GM21528 (cell line): ENCODE measurements around the gene UNC13B.
"Not testable (repeated sequence)": the region's sequence is repeated elsewhere in the genome, so short reads cannot be mapped to it uniquely, and the experiment has no call there.

Experiments used
- ATAC-seq: cut with Tn5 transposase; IDR thresholded peaks from one replicate; pipeline ENCODE4 v1.9.1; 2021; ENCODE audit warnings: mild to moderate bottlenecking, moderate library complexity; ENCODE audit not compliant: unreplicated experiment, low FRiP score

Gene UNC13B

DNA sequence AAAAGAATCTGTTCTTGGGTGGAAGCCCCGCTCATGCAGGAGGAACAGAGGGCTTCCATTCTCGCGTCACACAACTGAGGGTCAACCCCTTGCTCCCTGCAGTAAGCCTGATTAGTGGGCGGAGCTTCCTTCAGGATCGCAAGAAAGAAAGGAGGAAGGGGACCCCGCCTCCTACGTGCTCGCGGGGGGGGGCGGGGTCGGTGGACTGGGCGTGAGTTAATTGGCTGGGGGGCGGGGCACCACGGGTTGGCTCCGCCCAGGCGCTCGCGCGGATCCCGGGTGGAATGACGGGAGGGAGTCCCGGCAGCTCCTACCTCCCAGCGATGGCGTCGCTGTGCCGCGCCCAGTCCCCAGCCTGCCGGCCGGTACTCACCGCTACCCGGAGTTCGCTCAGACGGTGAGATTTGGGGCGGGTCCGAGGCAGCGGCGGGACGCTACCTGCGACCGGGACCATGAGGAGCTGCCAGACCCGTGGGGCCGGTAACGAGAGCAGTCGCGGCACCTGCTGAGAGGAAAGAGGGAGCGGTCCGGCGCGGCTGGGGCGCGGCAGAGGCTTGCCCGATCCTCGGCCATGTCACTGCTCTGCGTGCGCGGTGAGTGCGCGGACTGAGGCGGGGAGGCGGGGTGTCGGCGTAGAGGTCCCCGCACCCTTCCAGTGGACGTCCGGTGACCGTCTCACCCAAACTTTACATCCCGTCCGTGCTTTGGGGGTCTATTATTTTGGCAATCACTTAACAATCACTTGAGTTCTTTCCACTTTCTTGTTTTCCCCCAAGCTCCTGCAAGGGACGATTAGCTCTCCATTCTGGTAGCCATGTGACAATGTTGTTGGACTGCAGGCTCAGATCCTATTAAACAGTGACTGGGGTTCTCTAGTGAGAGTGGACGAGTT lies at the start of gene UNC13B:
Gene UNC13B (plus strand): TSS at position 297 of the 892 bp plus-strand sequence. CDS start 275 bp downstream, at position 572.
- peak; percentile 71 for ATAC-seq

DNA sequence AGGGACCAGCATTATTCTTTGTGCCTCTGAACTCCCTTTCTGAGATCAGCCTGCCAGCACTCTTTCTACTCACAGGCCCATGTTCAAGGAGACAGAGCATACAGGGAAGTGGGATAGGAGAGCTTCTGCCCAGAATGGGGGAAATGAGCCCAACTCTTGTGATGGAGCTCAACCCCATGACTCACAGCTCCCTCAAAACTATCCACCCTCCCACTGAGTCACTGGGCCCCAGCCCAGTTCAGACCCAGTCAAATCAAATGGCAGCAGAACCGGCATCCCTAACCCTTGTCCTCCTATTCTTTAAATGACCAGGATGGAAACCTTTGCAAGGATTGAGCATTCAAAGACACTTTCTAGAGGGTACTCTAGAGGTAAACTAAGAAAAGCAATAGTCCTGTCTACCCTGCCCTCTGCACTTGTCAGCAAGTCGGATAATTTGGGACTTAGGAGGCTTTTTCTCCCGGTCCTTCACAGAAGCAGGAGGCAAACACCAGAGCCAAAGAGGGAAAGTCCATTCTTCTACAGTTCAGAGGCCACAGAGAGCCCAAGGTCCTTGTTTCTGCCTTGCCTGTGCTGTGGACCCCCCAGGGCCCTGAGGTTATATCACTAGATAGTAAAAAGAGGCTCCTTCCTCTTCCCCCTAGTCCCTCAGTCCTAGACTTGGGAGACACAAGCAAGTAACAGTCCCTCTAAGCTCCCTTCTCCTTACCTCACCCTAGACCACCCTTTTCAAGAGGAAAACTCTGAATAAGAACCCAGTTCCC lies 49.4 kb upstream of the UNC13B start:
- no peak for ATAC-seq

DNA sequence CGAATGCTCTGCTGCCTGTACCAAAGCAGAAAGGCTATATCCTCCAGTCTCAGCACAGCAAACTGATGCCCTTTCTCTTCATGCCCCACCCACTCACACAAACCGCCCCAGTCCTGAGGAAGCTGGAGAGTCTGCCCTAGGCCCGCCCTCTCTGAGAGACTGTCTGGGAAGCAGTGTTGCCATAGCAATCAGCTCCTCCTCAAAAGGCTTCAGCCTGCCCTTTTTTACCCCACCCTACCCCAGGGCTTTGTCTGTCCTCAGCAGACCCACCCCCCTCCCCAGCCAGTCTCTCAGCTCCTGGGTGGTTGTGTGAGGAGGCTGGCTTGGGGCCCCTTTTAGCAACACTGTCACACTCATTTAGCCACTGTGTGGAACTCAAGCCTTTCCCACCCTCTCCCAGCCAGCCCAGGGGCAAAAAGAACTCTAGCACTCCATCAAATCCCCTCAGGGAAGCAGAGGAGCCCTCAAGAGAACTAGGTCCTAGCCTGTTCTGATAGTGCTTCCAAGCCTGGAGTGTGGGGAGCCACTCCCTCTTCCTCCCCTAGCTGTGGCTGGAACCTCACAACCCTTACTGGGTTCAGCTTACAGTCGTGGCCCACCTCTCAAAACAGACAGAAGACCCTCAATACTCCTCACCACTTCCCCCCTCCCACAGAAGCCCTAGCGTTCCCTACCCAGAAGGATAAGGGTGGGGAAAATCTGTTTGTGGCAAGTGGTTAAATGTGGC lies 47.5 kb upstream of the UNC13B start:
- no peak for ATAC-seq

DNA sequence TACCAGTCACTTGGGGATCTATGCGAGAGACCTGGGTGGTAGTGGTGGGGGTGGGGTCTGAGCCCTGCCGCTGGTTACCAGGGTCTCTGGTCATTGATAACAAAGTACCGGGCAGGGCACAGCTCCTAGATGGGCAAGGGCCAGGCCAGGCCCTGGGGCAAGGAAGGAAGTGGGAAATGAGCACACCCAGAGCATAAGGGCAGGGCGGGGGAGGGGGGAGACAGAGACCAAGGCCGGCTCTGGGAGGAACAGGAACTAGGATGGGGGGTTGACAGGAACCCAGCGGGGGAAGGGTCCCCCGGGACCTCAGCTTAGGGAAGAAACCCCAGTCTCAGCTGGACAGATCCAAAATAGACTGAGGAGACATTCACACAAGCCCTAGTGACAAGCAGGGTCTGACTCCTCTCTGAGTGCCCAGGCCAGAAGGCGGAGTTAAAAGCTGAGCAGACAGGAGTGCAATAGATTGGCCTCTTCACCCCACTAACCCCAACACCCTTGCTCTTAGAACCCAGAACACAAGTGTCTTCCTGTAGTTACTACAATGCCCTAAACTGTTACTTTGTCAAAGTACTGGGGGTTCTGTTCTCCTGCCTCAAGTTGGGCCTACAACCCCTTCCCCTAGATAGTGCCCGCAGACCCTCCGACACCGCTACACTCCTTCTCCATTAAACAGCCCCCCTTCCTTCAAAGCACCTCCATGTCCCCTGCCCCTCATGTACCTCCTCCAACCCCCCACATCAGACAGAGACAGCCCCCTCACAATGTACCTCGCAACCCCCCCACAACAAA lies 46.8 kb upstream of the UNC13B start:
- no peak for ATAC-seq

DNA sequence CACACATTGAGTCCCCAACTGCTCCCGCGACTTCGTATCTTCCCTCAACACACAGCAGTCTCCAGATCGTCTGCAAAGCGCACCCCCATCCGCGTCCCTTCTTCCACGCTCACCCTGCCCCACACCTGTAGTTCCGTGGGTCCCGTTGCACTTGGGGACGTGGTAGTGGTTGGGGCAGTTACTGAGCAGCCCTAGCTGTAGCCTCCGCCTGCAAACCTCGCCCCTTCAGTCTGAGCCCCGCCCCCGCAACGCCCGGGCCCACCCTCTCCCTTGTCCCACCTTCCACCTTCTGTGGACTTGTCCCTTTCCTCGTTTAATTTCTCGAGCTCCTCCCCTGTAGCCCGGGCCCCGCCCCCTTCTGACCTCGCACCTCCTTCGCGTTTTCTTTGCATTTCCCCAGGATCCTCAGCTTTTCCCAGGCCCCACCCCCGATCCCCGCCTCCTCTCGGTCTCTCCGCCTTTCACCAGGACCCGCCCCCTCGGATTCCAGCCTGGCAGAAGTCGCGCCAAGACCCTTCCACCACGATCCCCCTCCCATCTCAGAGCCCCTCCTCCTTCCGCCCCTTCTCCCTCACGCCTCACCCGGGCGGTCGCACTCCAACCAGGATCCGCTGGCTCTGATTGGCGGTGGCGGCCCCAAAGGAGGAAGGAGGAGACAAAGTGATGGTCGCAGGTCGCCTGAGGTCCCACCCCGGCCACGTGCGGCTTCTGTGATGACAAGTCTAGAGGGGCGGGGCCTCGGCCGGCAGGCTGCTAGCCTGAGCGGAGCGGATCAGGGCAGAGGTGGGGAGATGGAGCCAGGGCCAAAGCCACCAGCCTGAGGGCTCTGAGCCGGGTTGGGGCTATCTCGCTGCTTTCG lies 45.9 kb upstream of the UNC13B start, which contains the start of gene ATOSB:
Gene ATOSB (minus strand): TSS at position 183 of the 859 bp plus-strand sequence. CDS start 7,588 bp downstream, outside the sequence.
- ATAC-seq = peak; percentile 61

DNA sequence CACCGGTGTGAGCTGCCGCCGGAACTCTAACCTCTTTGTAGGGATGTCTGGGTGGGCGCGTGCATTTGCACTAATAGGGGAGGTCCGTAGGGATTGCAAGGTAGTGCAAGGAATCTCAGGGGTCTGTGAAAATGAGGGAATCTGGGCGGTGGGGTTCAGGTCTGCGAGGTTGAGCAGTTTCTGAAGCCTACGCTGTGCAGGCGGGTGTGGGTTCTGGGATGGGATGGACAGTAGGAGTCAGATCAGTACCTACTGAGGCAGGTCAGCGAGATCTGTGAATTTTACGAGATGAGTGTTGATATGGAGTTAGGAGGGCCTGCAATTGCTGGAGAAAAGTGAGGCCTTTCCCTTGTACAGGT lies 45.3 kb upstream of the UNC13B start:
- no peak for ATAC-seq

DNA sequence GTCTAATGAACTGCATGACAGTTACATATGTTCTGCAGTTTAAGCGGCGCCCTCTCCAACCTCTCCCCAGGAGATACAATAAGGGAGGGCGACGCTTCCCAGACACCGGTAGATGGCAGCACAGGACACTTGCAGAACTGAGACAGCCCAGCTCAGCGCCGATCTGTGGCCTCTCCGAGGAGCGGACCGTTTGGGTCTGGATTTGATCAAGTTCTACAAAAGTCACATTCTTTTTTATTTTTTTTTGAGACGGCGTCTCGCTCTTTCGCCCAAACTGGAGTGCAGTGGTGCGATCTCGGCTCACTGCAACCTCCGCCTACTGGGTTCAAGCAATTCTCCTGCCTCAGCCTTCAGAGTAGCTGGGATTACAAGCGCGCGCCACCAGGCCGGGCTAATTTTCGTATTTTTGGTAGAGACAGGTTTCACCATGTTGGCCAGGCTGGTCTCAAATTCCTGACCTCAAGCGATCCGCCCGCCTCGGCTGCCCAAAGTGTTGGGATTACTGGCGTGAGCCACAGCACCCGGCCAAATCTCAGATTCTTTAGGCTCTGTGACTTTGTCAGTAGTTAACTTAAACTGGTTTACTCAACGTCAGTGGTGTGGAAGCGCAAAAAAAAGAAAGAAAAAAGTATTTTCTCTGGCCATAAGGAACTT lies 44.8 kb upstream of the UNC13B start:
- ATAC-seq = peak; percentile 49

DNA sequence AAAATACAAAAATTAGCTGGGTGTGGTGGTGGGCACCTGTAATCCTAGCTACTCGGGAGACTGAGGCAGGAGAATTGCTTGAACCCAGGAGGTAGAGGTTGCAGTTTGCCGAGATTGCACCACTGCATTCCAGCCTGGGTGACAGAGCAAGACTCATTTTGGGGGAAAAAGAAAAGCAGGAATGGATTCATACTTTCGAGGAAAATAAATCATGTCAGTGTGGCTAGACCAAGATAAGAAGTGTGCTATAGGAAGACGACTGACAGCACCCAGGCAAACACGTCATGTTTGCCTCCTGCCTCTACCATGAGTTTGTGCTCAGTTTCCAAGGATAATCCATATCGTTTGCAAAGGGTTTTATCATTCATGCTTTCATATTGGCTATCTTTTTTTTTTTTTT lies 26.9 kb upstream of the UNC13B start:
- ATAC-seq = no peak

DNA sequence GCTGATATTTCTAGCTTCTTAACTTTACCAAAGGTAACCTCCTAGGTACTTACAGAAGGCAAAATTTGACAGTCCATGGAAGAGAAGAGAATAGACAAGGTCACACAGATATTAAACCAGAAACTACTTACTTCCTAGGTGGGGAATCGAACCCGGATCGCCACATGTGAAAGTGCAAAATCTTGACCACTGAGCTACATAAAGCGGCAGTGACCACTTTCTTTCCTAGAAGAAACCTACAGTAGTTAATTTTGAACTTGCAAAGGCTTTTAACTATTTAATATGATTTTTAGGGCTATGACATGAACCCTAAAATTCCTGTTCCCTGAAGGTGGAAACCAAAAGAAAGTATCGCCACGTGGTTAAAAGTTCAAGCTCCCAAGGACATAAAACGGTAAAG lies 25.8 kb upstream of the UNC13B start:
- ATAC-seq = no peak

DNA sequence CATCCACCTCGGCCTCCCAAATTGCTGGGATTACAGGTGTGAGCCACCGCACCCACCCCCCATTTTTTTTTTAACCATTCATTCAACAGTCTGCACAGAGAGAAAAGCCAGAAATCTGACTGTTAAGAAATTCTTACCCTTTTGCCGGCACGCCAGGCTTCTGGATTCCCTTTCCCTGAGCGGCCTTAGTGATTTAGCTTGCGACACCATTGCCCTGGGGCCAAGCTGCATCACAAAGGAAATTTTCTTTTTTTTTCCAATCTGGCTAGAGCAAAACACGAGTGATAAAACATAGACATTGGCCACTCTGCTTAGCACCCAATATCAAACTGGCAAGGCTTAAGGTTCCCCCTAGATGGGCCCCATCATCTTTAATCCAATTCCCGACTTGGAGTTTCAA lies 24.9 kb upstream of the UNC13B start:
- ATAC-seq = no peak

DNA sequence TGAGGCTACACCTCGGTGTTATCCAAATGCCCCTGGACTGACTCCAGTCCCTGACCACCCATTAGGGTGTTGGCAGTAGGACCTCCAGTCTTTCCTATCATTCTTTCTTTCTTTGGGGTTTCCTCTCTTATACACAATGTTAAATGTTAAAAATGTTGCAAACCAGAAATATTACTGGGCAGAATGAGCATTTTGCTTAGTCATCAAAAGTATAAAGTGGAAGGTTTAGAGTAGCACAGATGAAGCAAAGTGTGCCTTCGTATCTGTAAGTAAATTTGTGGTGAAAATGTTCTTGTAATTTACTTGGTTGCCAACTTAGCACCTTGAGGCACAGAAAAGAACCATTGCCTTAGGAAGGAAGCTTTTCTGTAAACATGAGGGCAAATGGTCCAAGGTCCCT lies 21.7 kb upstream of the UNC13B start:
- ATAC-seq = no peak

DNA sequence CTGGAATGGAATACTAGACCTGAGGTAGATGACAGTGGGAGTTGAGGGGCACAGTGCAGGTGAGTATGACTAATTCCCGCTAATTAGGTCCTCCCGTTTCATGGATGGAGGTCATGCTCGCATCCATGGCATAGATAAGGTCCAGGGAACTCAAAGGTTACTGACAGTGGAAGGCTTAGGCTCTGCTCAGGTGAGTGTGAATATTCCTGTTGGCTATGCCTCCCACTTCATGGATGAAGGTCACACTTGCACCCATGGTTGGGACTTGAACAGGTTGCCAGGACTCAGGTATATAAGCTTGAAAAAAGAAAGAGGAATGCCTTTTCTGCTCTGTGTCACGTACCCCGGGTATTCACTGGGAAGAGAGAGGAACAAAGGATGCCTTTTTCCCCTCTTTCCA lies 19.8 kb upstream of the UNC13B start:
- no peak for ATAC-seq

DNA sequence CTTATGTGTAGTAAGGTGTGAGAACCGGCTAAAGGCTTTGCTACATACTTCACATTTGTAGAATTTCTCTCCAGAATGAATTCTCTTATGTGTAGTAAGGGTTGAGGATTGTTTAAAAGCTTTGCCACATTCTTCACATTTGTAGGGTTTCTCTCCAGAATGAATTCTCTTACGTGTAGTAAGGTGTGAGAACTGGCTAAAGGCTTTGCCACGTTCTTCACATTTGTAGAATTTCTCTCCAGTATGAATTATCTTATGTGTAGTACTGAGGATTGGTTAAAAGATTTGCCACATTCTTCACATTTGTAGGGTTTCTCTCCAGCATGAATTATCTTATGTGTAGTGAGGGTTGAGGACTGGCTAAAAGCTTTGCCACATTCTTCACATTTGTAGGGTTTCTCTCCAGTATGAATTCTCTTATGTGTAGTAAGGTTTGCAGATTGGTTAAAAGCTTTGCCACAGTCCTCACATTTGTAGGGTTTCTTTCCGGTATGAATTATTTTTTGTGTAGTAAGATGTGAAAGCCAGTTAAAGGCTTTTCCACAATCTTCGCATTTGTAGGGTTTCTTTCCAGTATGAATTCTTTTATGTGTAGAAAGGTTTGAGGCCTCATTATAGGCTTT lies 13.8 kb upstream of the UNC13B start:
- not testable (repeated sequence) for ATAC-seq

DNA sequence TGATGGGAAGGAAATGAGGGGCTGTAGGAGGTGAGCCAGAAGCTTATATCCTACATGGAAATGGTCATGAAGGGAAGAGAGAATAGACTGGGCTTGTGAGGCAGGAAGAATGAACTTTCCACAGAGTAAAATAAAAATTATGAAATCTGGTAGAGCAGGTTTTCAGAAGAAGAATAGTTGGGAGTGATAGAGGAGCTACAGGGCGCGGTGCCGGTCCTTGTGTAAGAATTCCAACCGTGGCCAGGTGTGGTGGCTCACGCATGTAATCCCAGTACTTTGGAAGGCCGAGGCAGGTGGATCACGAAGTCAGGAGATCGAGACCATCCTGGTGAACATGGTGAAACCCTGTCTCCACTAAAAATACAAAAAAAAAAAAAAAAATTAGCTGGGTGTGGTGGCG lies 8.9 kb upstream of the UNC13B start:
- no peak for ATAC-seq

DNA sequence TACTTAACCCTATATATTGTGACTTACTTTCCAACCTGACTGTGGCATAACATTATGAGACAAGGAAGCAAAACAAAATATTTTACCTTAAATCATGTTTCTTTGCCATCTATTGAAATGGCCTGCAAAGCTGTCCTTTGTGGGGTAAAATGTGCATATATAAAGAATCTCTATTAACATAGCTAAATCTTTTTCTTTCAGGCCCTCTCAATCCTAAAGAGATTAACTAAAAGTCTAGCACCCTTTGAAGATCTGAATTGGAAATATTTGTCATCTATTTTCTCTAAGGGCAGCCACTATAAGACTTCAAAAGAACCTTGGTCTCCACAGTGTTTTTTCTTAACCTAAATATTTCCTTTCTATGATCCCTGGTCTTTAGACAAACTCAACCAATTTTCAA lies 5.0 kb upstream of the UNC13B start:
- ATAC-seq = no peak

DNA sequence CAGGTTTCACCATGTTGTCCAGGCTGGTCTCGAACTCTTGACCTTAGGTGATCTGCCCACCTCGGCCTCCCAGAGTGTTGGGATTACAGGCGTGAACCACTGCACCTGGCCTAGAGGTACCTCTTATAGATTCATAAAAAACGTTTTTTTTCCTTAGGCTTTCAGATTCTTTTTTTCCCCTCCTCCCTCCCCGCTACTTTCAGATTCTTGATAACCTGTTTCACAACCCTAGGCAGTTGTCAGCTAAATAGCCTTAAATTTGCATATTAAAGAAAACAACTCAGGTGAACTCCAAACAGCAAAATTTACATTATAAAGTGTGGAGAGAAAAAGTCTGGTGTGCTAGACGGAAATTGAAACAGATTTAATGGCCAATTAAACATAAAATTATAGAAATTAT lies 4.0 kb upstream of the UNC13B start:
- not testable (repeated sequence) for ATAC-seq

DNA sequence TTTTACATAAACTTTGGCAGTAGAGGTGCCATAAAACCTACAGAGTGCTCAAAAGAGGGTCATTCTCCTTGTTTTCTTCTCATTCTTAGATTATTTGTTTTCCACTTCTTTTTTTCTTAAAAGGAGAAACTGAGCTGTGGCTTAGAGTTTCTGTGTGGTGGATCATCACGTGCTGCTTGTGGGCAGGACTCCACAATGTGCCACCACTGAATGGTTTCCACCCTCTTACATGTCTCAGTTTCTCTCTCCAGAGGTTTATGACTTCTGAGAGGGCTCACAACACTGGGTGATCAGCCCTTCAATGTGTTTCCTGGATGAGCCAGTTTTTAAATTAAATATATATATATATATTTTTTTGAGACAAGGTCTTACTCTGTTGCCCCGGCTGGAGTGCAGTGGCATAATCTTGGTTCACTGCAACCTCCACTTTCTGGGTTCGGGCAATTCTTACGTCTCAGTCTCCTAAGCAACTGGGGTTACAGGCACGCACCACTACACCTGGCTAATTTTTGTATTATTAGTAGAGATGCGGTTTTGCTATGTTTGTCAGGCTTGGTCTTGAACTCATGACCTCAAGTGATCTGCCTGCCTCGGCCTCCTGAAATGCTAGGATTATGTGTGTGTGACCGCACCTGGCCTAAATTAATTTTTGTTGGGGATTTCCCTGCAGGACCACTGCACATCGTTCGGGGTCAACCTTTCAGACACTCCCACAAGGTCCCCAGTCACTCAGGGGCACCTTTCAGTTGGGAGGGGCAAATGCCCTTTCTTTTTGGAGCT lies 3.1 kb upstream of the UNC13B start:
- no peak for ATAC-seq
